Progenitor cell of endocrine pancreas (in vitro differentiated cells): Measurements from ENCODE around the gene SEMA3E. TPM values are rescaled to one million over a fixed set of nuclear protein-coding genes. Genes with fewer than 3 reads are reported as not detected.

ENCODE experiments used
- DNase-seq: peaks from one replicate; pipeline ENCODE4 v3.0.0; 2021; ENCODE audit warnings: low spot score; ENCODE audit not compliant: unreplicated experiment
- H3K27ac Mint-ChIP-seq: 2 replicates; pipeline ENCODE4 v1.8.0; 2021; ENCODE audit warnings: mild to moderate bottlenecking, moderate library complexity, mixed read lengths
- H3K27me3 Mint-ChIP-seq: 2 replicates; pipeline ENCODE4 v1.8.0; 2021; ENCODE audit warnings: mixed read lengths
- H3K36me3 Mint-ChIP-seq: 2 replicates; pipeline ENCODE4 v1.8.0; 2022; ENCODE audit warnings: mixed read lengths; ENCODE audit not compliant: insufficient read depth
- H3K4me1 Mint-ChIP-seq: 2 replicates; pipeline ENCODE4 v1.8.0; 2021; ENCODE audit warnings: low read depth, mixed read lengths
- H3K4me3 Mint-ChIP-seq: 2 replicates; pipeline ENCODE4 v1.8.0; 2021; ENCODE audit warnings: low read depth, mild to moderate bottlenecking, moderate library complexity, mixed read lengths
- H3K9me3 Mint-ChIP-seq: 2 replicates; pipeline ENCODE4 v1.8.0; 2021; ENCODE audit warnings: low read depth, mixed read lengths
- total RNA-seq: library from RNA; stranded (reverse); gene quantifications from 2 replicates; pipeline ENCODE4 v1.2.1, GENCODE V29; 2021
- TF ChIP-seq, protein P1 (sequence below): fragments of 200-600 bp; sonication (generic); IDR thresholded peaks from one replicate; pipeline ENCODE4 v1.5.0; 2021; ENCODE audit warnings: antibody characterized with exemption, mild to moderate bottlenecking; ENCODE audit not compliant: unreplicated experiment

The SEMA3E gene
- total RNA-seq, 1 donor from 2014 or later: 1.1 TPM

- no peak for DNase-seq
- peaks cover 8% of the 10 kb centered on the region for H3K4me1 Mint-ChIP-seq
- H3K9me3 Mint-ChIP-seq: no peaks in the 10 kb centered on the region
- no peaks in the 10 kb centered on the region for H3K27me3 Mint-ChIP-seq
- H3K36me3 Mint-ChIP-seq: no peaks in the 10 kb centered on the region
- H3K4me3 Mint-ChIP-seq: no peak overlapping the region
- TF ChIP-seq, protein P1, sequence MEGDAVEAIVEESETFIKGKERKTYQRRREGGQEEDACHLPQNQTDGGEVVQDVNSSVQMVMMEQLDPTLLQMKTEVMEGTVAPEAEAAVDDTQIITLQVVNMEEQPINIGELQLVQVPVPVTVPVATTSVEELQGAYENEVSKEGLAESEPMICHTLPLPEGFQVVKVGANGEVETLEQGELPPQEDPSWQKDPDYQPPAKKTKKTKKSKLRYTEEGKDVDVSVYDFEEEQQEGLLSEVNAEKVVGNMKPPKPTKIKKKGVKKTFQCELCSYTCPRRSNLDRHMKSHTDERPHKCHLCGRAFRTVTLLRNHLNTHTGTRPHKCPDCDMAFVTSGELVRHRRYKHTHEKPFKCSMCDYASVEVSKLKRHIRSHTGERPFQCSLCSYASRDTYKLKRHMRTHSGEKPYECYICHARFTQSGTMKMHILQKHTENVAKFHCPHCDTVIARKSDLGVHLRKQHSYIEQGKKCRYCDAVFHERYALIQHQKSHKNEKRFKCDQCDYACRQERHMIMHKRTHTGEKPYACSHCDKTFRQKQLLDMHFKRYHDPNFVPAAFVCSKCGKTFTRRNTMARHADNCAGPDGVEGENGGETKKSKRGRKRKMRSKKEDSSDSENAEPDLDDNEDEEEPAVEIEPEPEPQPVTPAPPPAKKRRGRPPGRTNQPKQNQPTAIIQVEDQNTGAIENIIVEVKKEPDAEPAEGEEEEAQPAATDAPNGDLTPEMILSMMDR: no peak
- H3K27ac Mint-ChIP-seq: no peak overlapping the region
These were observed 102.4 kb downstream of the SEMA3E start for GRCh38 chr7:83546586-83546985.

GRCh38 chr7:83541187-83541960 is 107.6 kb downstream of the SEMA3E start:
- H3K4me3 Mint-ChIP-seq: no peak overlapping the region
- TF ChIP-seq, protein P1: no peak
- H3K36me3 Mint-ChIP-seq: no peaks in the 10 kb centered on the region
- H3K27ac Mint-ChIP-seq: no peak overlapping the region
- DNase-seq: no peak
- H3K9me3 Mint-ChIP-seq: no peaks in the 10 kb centered on the region
- H3K27me3 Mint-ChIP-seq: no peaks in the 10 kb centered on the region
- no peaks in the 10 kb centered on the region for H3K4me1 Mint-ChIP-seq

DNA sequence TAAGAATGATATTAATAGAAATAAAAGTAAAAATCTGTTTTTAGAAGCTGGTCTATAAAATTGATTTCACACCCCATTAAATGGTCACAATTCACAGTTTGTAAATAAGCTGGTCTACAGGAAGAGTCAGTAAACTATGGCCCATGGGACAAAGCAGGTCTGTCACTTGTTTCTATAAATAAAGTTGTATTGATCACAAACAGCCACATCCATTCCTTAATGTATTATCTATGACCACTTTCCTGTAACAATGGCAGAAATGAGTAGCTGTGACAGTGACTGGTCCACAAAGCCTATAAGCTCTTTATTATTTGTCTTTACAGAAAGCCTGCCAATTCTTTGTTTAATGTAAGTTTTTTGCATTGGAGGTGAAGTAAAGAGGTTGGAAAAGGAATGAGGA is 114.5 kb downstream of the SEMA3E start:
- peaks cover 6% of the 10 kb centered on the region for H3K4me1 Mint-ChIP-seq
- no peak for DNase-seq

DNA sequence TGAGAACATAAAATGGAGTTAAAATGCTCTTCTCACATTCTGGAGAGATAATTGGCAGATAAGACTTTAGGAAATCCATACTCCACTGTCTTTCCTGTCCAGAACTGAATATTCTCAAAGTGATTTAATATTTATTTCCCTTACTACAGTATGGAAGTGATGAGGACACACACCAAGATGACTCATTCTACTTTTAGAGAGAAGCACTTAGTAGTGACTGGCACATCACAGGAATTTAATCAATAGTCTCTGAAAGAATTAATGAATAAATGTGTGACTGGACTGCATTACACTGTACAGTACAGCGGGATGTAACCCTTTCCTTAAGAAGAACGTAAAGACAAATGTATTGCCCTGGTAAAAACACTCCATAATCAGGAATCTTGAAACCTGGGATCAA is 116.7 kb downstream of the SEMA3E start:
- TF ChIP-seq, protein P1: no peak

More for the DNA sequence above, 114.5 kb downstream of the SEMA3E start:
- no peaks in the 10 kb centered on the region for H3K36me3 Mint-ChIP-seq
- TF ChIP-seq, protein P1: no peak
- no peak overlapping the region for H3K27ac Mint-ChIP-seq
- no peak overlapping the region for H3K4me3 Mint-ChIP-seq
- no peaks in the 10 kb centered on the region for H3K27me3 Mint-ChIP-seq
- no peaks in the 10 kb centered on the region for H3K9me3 Mint-ChIP-seq

GRCh38 chr7:83531766-83532165 is 117.2 kb downstream of the SEMA3E start:
- no peak overlapping the region for H3K4me3 Mint-ChIP-seq
- H3K9me3 Mint-ChIP-seq: no peaks in the 10 kb centered on the region
- H3K4me1 Mint-ChIP-seq: peaks cover 6% of the 10 kb centered on the region

More for the DNA sequence above, 116.7 kb downstream of the SEMA3E start:
- Mint-ChIP-seq H3K27ac (no peak overlapping the region), H3K9me3 (no peaks in the 10 kb centered on the region), H3K27me3 (no peaks in the 10 kb centered on the region), H3K4me1 (peaks cover 6% of the 10 kb centered on the region), H3K4me3 (no peak overlapping the region), H3K36me3 (no peaks in the 10 kb centered on the region)
- DNase-seq: no peak

More at GRCh38 chr7:83531766-83532165, 117.2 kb downstream of the SEMA3E start:
- no peaks in the 10 kb centered on the region for H3K36me3 Mint-ChIP-seq
- no peak for DNase-seq
- no peaks in the 10 kb centered on the region for H3K27me3 Mint-ChIP-seq
- H3K27ac Mint-ChIP-seq: no peak overlapping the region
- TF ChIP-seq, protein P1: no peak
